ENCODE measurements around the gene ABCC4. TPM values are rescaled to one million over a fixed set of nuclear protein-coding genes. Genes with fewer than 3 reads are reported as not detected.

ABCC4 gene
- total RNA-seq, 4 donors from 2014 or later = 5.7 to 23.3 (median 6.9) TPM

GRCh38 chr13:95083758-95084157 is 217.5 kb downstream of the ABCC4 start:
- DNase-seq (ENCODE audit: low spot score) = no peak
- no peak for TF ChIP-seq CTCF (IDR thresholded peaks at IDR 0.05)
- no peak for ATAC-seq (ENCODE audit: low FRiP score)

DNA sequence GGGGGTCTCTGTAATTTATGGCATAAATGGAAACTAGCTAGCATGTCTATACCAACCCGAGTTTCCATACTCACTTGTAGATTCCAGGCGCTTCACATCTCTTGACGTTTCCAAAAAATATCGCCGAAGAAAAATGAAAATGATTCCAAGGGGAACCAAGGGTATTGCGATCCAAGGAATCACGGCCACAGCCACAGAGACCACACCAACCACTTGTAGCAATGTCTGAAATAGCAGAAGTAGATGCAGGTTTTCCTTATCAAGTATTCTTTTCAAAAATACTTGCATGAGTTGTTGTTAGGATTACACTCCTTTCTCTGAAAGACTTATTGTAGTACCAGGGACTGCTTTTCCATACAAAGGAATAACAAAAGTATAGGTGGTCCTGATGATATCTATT is 218.2 kb downstream of the ABCC4 start:
- no peak for TF ChIP-seq CTCF (IDR thresholded peaks at IDR 0.05)

GRCh38 chr13:95075506-95075905 is 225.7 kb downstream of the ABCC4 start:
- no peak for ATAC-seq (ENCODE audit: low FRiP score)
- DNase-seq (ENCODE audit: low spot score) = no peak
- TF ChIP-seq CTCF (IDR thresholded peaks at IDR 0.05) = no peak

More for the DNA sequence above, 218.2 kb downstream of the ABCC4 start:
- DNase-seq (ENCODE audit: low spot score) (no peak), ATAC-seq (ENCODE audit: low FRiP score) (no peak)

GRCh38 chr13:95074820-95075219 is 226.4 kb downstream of the ABCC4 start:
- no peak for TF ChIP-seq CTCF (IDR thresholded peaks at IDR 0.05)
- ATAC-seq (ENCODE audit: low FRiP score) (no peak), DNase-seq (ENCODE audit: low spot score) (no peak)

DNA sequence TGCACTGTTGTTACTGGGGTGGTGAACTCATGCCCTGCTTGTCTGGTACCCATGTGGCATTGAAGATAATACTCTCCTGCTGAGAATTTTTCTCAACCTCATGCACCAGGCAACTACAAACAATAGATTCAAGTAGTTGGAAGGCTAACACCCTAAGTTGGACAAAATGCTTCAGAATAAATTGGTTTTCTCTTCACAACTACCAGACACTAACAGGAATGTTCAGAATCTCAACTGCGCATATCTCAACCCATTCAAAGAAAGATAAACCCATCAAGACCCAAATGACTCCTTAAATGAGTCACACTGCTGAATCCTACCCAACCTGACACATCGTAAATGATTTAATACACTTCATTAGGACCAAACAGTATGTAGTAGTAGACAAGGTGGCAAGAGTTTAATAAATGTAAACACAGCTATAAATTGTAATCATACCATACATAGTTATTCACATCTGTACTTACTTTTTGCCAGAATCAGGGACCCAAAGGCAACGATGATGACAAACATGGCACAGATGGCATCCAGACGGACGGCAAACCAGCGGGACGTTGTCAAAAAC is 227.4 kb downstream of the ABCC4 start:
- no peak for ATAC-seq (ENCODE audit: low FRiP score)
- DNase-seq (ENCODE audit: low spot score) = no peak
- no peak for TF ChIP-seq CTCF (IDR thresholded peaks at IDR 0.05)

- DNase-seq (ENCODE audit: low spot score) = no peak
- TF ChIP-seq CTCF (IDR thresholded peaks at IDR 0.05) = no peak
- no peak for ATAC-seq (ENCODE audit: low FRiP score)
These were observed 233.9 kb downstream of the ABCC4 start for GRCh38 chr13:95067303-95067702.

- TF ChIP-seq CTCF (IDR thresholded peaks at IDR 0.05) = no peak
- DNase-seq (ENCODE audit: low spot score) (no peak), ATAC-seq (ENCODE audit: low FRiP score) (no peak)
These were observed 241.2 kb downstream of the ABCC4 start for GRCh38 chr13:95060014-95060519.
